ENCODE results near the gene NEO1.
"Not testable (repeated sequence)": the region's sequence is repeated elsewhere in the genome, so short reads cannot be mapped to it uniquely, and the experiment has no call there.

NEO1 gene

GRCh38 chr15:73221450-73221849, 169.2 kb downstream of the NEO1 start:
- DNase-seq (ENCODE audit: low read depth) = not testable (repeated sequence)

DNA sequence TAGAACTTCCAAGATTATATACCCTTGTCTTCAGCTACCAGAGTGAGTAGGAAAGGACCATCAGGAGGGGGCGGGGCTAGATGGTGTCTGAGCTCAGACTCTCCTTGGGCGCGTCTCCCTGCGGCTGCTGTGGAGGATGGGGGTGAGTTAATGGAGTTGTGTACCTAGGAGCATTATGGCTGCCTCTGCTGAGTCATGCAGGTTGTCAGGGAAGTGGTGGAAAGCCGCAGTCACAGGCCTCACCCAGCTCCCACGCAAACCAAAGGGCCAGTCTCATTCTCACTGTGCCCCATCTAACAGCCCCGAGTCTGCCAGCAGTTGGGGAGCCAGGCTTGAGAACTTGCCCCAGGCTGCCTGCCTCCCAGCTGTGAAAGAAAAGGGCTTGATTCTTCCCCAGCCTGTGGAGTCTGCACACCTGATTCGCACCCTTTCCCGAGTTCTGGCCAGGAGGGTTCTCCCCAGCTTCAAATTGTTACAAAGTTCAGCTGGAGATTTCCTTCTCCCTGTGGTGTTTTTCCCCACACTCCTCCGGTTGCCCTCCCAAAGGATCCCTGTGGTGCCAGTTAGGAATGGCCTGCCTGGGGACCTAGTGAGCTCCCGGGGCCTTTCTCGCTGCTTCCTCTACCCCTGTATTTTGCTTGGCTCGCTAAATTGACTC, 173.2 kb downstream of the NEO1 start:
- DNase-seq (ENCODE audit: low read depth) = peak; percentile 11

DNA sequence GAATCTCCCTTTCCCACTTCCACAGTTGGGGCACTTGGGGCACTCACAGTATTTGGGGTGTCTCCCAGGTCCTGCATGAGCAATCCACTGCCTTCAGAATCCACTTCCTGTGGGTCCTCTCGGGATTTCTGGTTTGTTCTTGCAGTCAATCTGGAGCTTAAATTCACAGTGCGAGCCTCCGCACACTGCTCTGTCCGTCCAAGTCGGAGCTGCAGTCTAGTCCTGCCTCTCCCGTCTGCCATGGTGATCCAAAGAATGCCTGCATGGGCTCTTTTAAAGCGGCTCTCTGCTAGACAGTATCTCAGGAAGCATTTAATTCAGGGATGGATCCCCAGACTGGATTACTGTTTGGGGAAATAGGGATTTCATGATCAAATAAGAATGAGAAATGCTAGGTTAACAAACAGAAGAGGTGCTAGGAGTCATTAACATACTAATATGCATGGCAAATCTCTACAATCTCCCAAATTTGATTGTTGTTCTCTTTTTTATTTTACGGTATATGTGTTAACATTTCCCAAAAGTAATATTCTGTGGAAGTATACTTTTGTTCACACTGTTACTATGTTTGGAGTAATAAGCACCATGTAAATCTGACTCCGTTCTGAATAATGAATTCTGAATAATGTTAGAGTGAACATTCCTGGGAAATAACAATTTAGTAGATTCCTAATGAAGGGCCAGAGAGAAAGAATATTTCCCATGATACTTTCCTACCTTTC, 174.0 kb downstream of the NEO1 start:
- DNase-seq (ENCODE audit: low read depth) = no peak

DNA sequence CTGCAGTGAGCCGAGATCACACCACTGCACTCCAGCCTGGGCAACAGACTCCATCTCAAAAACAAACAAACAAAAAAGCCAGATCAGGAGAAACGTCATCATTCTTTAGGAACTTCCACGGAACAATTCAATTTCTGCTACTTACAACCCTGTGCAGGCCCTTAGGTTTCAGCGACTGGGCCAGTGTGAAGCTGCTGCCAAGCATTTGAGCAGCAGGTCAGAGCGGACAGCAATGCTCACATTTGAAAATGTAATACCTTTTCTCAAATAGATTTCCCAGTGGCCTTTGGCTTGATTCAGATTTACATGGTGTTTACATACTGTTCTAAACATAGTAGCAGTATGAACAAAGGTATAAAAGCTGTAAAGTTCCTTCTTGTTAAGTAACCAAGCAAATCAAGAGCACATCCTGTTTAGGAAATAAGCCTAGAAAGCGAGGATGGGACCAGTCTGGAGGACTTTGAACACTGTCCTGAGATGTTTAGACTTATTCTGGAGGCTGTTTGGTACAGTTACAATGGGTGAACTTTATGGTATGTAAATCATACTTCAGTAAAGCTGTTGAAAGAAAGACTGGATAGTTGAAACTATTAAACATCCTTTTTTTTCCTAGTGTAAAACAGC, 175.3 kb downstream of the NEO1 start:
- DNase-seq (ENCODE audit: low read depth) = no peak

GRCh38 chr15:73228128-73228646, 175.9 kb downstream of the NEO1 start:
- no peak for DNase-seq (ENCODE audit: low read depth)

- no peak for DNase-seq (ENCODE audit: low read depth)
Measured at GRCh38 chr15:73231661-73232419, 179.6 kb downstream of the NEO1 start.

- no peak for DNase-seq (ENCODE audit: low read depth)
Measured at GRCh38 chr15:73232776-73233175, 180.5 kb downstream of the NEO1 start.

DNA sequence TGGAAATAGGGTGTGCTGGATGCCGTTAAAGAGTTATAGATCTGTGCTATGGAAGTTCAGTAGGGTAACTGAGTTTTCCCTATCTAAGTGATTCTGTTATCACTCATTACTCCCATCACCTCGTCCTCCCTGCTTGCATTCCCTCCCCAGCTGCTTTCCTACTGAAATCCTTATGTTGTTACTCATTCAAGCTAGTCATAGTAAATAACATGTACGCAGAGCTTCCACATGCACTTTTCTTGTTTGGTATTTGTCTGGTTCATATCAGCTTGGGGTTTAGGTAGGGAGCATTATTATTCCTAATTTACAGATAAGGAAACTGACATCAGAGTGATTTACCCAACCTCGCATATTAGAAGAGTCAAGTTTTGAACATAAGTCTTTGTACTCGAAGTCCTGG, 181.4 kb downstream of the NEO1 start:
- no peak for DNase-seq (ENCODE audit: low read depth)

DNA sequence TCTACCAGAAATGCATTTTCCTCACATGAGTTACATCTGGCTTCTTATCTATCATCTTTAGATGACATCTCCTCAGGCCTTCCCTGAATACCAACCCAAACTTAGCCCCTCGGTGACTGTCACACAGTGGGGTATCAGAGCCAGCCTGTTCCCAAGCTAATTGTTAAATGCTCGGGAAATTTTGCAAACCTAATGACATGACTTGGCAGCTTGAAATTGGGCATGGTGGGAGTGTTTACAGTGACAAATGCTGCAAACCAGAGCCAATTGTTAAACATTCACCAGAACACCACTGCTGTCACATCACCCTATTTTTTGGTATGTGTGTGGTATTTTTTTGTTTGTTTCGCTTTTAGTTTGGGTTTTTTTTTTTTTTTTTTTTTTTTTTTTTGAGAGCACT, 185.6 kb downstream of the NEO1 start:
- DNase-seq (ENCODE audit: low read depth) = no peak

DNA sequence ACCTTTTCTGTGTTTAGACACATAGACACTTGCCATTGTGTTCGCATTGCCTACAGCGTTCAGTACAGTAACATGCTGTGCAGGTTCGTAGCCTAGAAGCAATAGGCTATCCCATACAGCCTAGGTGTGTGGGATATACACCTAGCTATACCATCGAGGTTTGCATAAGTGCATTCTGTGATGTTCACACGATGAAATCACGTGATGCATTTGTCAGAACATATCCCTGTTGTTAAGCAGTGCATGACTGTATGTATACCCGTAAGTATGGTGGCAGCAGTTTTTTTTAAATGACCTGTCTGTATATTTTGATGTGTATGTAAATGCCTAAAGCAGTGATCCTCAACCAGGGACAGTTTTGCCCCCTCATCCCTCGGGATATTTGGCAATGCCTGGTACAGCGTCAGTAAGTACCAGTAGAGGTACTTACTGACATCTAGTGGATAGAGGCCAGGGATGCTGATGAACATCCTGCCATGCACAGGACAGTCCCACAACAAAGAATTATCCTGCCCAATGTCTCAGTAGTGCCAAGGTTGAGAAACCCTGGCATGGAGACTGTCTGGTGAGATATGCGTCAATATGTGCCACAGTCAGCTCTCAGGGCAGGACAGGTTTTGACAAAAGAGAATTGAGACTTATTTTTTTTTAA, 187.4 kb downstream of the NEO1 start:
- DNase-seq (ENCODE audit: low read depth) = no peak

DNA sequence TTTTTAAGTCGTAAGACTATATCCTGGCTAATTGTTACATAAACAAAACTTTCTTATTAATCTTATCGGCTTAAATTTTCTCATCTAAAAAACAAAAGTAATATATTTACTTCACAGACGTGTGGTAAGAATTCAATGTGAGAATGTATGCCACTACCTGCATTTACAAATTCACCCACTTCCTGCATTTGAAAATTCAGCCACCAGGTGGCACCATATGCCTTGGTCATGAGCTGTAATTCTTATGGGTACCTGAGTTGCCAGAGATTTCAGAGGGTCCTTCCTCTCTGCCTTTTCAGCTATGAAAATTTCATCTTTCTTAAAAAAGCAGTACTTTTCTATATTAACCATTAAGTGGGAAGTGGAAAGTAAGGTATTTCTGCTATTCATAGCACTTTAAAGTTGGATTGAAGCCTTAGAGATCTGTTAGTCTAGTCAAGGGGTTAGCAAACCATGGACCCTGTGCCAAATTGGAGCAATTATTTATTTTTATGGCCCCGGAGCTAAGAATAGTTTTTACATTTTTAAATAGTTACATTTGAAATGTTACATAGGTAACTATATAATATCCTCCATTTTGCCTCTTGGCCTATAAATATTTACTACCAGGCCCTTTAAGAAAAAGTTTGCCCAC, 188.7 kb downstream of the NEO1 start:
- peak; percentile 60 for DNase-seq (ENCODE audit: low read depth)

DNA sequence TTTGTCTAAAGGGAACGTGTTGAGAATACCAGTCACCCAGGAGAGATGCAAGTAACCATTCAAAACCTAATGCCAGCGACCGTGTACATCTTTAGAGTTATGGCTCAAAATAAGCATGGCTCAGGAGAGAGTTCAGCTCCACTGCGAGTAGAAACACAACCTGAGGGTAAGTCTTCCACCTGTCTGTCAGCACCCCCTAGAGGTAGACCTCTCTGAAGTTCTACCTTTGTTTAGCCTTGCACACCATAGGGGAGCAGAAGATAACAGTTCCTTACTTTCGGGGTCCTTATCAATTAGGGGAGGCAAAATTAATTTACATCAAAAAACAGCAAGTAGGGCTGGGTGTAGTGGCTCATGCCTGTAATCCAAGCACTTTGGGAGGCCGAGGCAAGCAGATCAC, 192.1 kb downstream of the NEO1 start:
- DNase-seq (ENCODE audit: low read depth) = no peak

DNA sequence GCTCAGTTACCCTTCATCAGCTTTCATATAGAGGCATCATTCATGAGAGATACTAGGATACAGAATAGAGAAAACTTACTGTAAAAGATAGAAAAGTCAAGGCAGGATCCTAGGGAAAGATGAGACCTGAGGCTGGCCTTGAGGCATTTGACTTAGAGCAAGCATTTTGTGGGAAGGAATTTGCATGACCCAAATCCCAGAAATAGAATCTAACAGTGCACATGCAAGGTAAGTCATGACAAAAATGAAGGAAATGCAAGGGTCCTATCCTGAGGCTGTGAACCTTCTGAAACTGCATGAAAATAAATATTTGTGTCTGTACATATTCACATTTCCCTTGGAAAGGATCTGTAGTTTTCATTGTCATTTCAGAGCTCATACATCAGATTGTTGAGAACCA, 194.2 kb downstream of the NEO1 start:
- DNase-seq (ENCODE audit: low read depth) = no peak

- no peak for DNase-seq (ENCODE audit: low read depth)
Measured at GRCh38 chr15:73246898-73247297, 194.6 kb downstream of the NEO1 start.

DNA sequence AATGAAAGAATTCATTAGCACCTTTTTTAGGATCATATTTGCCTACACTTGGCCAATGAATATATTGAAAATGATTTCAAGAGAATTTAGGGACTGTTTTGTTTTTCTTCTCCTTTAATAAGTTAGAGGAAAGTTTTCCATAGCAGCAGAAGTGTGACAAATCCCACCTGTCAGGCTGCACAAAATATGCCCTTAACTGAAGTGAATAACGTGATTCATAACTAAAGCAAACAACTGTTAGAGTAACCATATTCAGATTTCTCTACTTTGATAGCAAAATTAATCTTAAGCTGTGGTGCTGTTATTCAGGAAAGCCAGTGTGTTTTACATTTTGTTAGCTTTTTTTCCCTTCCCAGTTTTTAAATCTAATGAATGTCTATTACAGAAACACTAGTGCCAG, 195.1 kb downstream of the NEO1 start:
- DNase-seq (ENCODE audit: low read depth) = no peak

DNA sequence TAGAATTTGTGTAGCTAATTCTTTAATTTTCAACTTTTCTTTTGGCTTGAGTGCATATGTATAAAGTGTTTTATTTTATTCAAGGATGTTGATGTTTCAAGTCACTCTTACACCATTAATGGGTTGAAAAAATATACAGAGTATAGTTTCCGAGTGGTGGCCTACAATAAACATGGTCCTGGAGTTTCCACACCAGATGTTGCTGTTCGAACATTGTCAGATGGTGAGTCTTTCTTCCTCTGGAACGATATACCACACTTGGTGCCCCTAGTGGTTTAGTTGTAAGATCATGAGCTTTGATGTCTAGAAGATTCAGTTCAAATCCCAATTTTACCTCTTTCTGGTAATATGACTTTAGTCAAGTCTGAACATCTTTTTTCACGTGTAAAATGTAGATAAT, 197.2 kb downstream of the NEO1 start:
- no peak for DNase-seq (ENCODE audit: low read depth)

DNA sequence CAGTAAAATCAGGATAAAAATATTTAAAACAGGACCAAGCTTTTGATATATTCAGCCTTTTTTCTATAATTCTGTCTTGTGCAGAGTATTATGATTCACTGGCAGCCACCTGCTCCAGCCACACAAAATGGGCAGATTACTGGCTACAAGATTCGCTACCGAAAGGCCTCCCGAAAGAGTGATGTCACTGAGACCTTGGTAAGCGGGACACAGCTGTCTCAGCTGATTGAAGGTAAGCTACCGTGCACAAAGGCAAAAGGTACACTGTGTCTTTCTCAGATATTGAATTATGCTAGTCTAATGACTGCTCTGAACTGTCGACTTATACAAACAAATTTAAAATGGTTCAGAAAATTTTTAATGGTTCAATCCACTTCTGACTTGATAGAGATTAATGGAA, 202.3 kb downstream of the NEO1 start:
- no peak for DNase-seq (ENCODE audit: low read depth)

- DNase-seq (ENCODE audit: low read depth) = no peak
Measured at GRCh38 chr15:73258271-73259108, 206.2 kb downstream of the NEO1 start.

DNA sequence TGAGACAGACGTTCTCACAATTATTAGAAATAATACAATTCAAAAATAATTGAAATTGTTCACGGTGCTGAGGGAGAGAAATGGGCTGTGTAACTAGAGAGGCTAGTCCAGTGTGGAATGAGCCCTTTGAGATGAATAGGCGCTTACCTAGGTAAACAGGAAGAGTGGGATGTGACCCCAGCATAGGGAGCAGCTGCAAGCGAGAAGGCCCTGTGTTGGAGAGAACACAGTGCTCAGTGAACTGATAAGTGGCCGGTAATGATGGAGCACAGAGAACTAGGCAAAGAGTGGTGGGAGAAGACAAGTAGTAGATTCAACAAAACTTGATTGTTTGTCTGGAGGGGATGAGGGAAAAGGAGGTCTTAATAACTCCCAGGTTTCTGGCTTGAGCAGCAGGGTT, 212.6 kb downstream of the NEO1 start:
- no peak for DNase-seq (ENCODE audit: low read depth)

DNA sequence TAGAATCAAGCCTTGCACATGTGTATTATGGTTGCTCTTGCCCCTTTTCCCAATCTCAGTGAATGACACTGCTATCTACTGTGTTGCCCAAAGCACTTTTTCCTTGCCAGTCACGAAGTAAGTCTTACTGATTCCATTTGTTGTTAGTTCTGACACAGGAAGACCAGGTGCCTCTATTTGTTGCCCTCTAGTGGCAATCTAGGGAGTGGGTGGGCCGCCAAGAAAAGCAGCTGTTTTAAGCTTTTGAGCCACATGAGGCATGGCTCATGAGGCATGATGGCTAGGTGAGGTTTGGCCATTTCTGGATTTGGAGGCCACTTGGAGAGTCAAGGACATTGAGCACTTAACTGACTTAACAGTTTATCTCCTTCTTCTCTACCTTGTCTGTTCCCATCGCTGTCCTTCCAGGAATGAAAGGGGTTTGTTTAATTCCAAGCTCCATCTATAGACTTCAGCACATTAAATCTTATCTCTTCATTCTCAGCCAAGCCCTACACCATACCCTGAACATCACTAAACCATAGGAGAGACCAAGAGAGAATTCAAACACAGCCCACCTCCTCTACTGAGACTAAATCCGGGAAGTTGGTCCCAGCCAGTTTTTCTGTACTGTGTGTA, 213.4 kb downstream of the NEO1 start:
- DNase-seq (ENCODE audit: low read depth) = peak; percentile 24

All from stimulated activated CD8-positive, alpha-beta memory T cell treated with anti-CD3 and anti-CD28 coated beads, Interleukin-4, amount 100 ng/mL, for 24 hours (primary cell).